ENCODE data around the gene RABL6. TPM values are rescaled to one million over a fixed set of nuclear protein-coding genes. Genes with fewer than 3 reads are reported as not detected.

The RABL6 gene
- total RNA-seq, 2 experiments from 2014 or later: 46.4 to 48.5 TPM

- Histone ChIP-seq H3K27ac (ENCODE audit: low read depth in 1 of 2, low read length in 2 of 2) (no peak overlapping the region), H3K36me3 (ENCODE audit: insufficient read depth, low read length) (peaks cover 10% of the 10 kb centered on the region), H3K27me3 (ENCODE audit: control insufficient read depth in 1 of 2, insufficient read depth in 2 of 2, low read length in 2 of 2) (peaks cover 12 to 14% of the 10 kb centered on the region in 2 experiments), H3K4me3 (ENCODE audit: low read length) (peak overlapping the region; percentile 84), H3K9me3 (ENCODE audit: control insufficient read depth in 1 of 2, insufficient read depth in 1 of 2, low read length in 2 of 2) (peaks cover 0 to 15% of the 10 kb centered on the region in 2 experiments), H3K4me1 (ENCODE audit: insufficient read depth, low read length) (peaks cover 41% of the 10 kb centered on the region)
- ATAC-seq (ENCODE audit: poor library complexity) (no peak), DNase-seq (no peak)
- Mint-ChIP-seq H3K27ac (no peak overlapping the region), H3K9me3 (no peaks in the 10 kb centered on the region), H3K4me1 (ENCODE audit: low read depth) (peaks cover 10% of the 10 kb centered on the region), H3K36me3 (ENCODE audit: low read depth) (peaks cover 8% of the 10 kb centered on the region), H3K27me3 (peaks cover 19% of the 10 kb centered on the region), H3K4me3 (peak overlapping the region; percentile 87)
- CTCF ChIA-PET: no interaction called here
- POLR2A ChIA-PET: interaction anchor here (0.9 kb wide), 1 partner anchor 32 kb away, joined by 3 read pairs; no protein-coding TSS in a partner anchor
- no peak for TF ChIP-seq CTCF (IDR thresholded peaks at IDR 0.05)
- intact Hi-C loops (cut with DNase I, micrococcal nuclease): loop anchor here (1.0 to 10.0 kb wide), 7 partner anchors 16 to 95 kb away; partner anchors contain the start of genes FBXW5 (in 2 of the 2), RABL6 (in 2 of the 2), TRAF2 (in 2 of the 2) and C8G (in 1 of the 2)
These were observed 42.5 kb downstream of the RABL6 start for GRCh38 chr9:136849960-136850865.

- DNase-seq: no peak
These were observed 43.4 kb downstream of the RABL6 start for GRCh38 chr9:136850866-136851775.

More at GRCh38 chr9:136850866-136851775, 43.4 kb downstream of the RABL6 start:
- H3K4me3 ChIP-seq (ENCODE audit: low read length): no peak overlapping the region
- no peak overlapping the region for H3K27ac ChIP-seq (ENCODE audit: low read depth in 1 of 2, low read length in 2 of 2)
- peak overlapping the region; percentile 38 for H3K4me3 Mint-ChIP-seq
- CTCF ChIA-PET: no interaction called here
- no peak for ATAC-seq (ENCODE audit: poor library complexity)
- POLR2A ChIA-PET: interaction anchor here (1.2 kb wide), 1 partner anchor 9 kb away, joined by 4 read pairs; the partner anchor contains the start of gene AJM1
- H3K9me3 ChIP-seq (ENCODE audit: control insufficient read depth in 1 of 2, insufficient read depth in 1 of 2, low read length in 2 of 2): peaks cover 0 to 15% of the 10 kb centered on the region in 2 experiments
- H3K9me3 Mint-ChIP-seq: no peaks in the 10 kb centered on the region
- TF ChIP-seq CTCF (IDR thresholded peaks at IDR 0.05): no peak
- H3K4me1 Mint-ChIP-seq (ENCODE audit: low read depth): peaks cover 10% of the 10 kb centered on the region
- H3K27me3 Mint-ChIP-seq: peaks cover 16% of the 10 kb centered on the region
- peaks cover 4 to 12% of the 10 kb centered on the region in 2 experiments for H3K27me3 ChIP-seq (ENCODE audit: control insufficient read depth in 1 of 2, insufficient read depth in 2 of 2, low read length in 2 of 2)
- peaks cover 38% of the 10 kb centered on the region for H3K4me1 ChIP-seq (ENCODE audit: insufficient read depth, low read length)
- no peak overlapping the region for H3K27ac Mint-ChIP-seq
- H3K36me3 ChIP-seq (ENCODE audit: insufficient read depth, low read length): peaks cover 10% of the 10 kb centered on the region
- peaks cover 8% of the 10 kb centered on the region for H3K36me3 Mint-ChIP-seq (ENCODE audit: low read depth)
- intact Hi-C loops (cut with DNase I, micrococcal nuclease): no loop called here

Measured in CD4-positive, alpha-beta T cell (primary cell).